Type B pancreatic cell (in vitro differentiated cells): Measurements from ENCODE around the gene SYNGR4. TPM values are rescaled to one million over a fixed set of nuclear protein-coding genes. Genes with fewer than 3 reads are reported as not detected.

Experiments
- DNase-seq: peaks from one replicate; pipeline ENCODE4 v3.0.0; 2021; ENCODE audit warnings: mixed read lengths; ENCODE audit not compliant: unreplicated experiment; ENCODE audit errors: extremely low spot score
- H3K27ac Mint-ChIP-seq: 2 replicates; pipeline ENCODE4 v1.8.0; 2021; ENCODE audit warnings: mild to moderate bottlenecking, mixed read lengths
- H3K27me3 Mint-ChIP-seq: 2 replicates; pipeline ENCODE4 v1.8.0; 2021; ENCODE audit warnings: mixed read lengths
- H3K36me3 Mint-ChIP-seq: 2 replicates; pipeline ENCODE4 v1.8.0; 2021; ENCODE audit warnings: mixed read lengths
- H3K4me1 Mint-ChIP-seq: one replicate; pipeline ENCODE4 v1.8.0; 2021; ENCODE audit warnings: mixed read lengths; ENCODE audit not compliant: unreplicated experiment
- H3K4me3 Mint-ChIP-seq: 2 replicates; pipeline ENCODE4 v1.8.0; 2021; ENCODE audit warnings: mild to moderate bottlenecking, mixed read lengths
- H3K9me3 Mint-ChIP-seq: 2 replicates; pipeline ENCODE4 v1.8.0; 2021; ENCODE audit warnings: mixed read lengths
- total RNA-seq: library from RNA; stranded (reverse); gene quantifications from 2 replicates; pipeline ENCODE4 v1.2.1, GENCODE V29; 2021; ENCODE audit warnings: low replicate concordance
- TF ChIP-seq, protein P1 (sequence below): fragments of 200-600 bp; sonication (generic); conservative IDR thresholded peaks from 2 replicates; pipeline ENCODE4 v1.5.0; 2021; ENCODE audit warnings: antibody characterized with exemption, mild to moderate bottlenecking

SYNGR4 gene
- total RNA-seq, 1 donor from 2014 or later = not detected

DNA sequence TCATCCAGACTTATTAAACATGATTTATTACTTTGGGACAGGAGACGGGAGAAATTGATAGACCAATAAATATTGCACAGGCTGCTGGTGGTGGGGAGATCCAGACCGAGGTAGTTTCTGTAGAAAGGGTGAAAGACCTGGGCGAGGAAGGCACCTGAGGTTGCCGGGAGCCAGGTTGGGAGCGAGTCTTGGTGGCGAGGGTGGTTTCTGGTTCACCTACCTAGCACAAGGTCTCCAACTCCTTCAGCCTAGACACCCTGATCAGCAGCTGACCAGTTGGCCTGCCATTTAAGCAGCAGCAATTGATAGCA lies 31.9 kb upstream of the SYNGR4 start:
- Mint-ChIP-seq H3K4me1 (peaks cover 28% of the 10 kb centered on the region), H3K9me3 (no peaks in the 10 kb centered on the region), H3K4me3 (peak overlapping the region; percentile 86)

DNA sequence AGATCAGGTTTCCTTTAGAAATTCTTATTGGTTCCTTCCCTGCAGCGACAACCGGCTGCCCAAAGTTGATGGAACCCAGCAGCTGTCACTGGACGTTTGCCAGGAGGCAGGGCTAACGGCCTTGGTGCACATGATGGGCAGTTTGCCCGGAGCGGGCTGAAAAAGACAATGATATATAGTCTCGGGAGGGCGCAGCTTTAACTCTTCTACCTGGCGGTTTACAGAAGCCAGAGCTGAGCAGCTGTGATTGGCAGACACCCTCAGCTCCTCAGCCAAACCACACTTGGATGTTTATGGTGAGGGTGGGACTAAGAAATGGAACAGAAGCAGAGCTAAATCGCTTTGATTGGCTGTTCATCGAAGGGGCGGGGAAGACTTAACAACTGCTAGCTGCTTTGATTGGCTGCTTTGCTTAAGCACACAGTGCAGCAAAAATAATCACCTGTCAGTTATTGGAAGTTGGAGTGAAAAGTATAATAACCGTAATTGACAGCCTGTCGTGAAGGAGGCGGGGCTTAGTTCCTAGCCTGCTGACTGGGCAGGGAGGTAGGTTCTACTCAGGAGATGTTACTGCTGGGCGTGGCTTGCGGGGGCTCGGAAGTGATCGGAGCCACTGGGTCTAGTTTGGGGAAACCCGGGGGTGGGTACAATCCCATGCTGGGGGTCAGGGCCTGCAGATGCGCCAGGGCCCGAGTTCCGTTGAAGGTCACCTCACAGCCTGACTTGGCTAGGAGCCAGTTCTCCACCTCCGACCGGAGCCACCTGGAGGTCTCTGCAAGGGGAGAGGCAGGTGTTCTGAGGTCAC lies 31.3 kb upstream of the SYNGR4 start:
- H3K9me3 Mint-ChIP-seq = no peaks in the 10 kb centered on the region
- H3K27ac Mint-ChIP-seq = peak overlapping the region; percentile 96
- H3K4me1 Mint-ChIP-seq = peaks cover 28% of the 10 kb centered on the region
- peaks cover 3% of the 10 kb centered on the region for H3K27me3 Mint-ChIP-seq
- peak; percentile 86 for DNase-seq
- H3K4me3 Mint-ChIP-seq = peak overlapping the region; percentile 86
- H3K36me3 Mint-ChIP-seq = peaks cover 3% of the 10 kb centered on the region
- TF ChIP-seq, protein P1, sequence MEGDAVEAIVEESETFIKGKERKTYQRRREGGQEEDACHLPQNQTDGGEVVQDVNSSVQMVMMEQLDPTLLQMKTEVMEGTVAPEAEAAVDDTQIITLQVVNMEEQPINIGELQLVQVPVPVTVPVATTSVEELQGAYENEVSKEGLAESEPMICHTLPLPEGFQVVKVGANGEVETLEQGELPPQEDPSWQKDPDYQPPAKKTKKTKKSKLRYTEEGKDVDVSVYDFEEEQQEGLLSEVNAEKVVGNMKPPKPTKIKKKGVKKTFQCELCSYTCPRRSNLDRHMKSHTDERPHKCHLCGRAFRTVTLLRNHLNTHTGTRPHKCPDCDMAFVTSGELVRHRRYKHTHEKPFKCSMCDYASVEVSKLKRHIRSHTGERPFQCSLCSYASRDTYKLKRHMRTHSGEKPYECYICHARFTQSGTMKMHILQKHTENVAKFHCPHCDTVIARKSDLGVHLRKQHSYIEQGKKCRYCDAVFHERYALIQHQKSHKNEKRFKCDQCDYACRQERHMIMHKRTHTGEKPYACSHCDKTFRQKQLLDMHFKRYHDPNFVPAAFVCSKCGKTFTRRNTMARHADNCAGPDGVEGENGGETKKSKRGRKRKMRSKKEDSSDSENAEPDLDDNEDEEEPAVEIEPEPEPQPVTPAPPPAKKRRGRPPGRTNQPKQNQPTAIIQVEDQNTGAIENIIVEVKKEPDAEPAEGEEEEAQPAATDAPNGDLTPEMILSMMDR = no peak

More for the DNA sequence above, 31.9 kb upstream of the SYNGR4 start:
- no peak for DNase-seq
- Mint-ChIP-seq H3K36me3 (peaks cover 3% of the 10 kb centered on the region), H3K27ac (peak overlapping the region; percentile 96), H3K27me3 (peaks cover 3% of the 10 kb centered on the region)
- TF ChIP-seq, protein P1 = no peak

DNA sequence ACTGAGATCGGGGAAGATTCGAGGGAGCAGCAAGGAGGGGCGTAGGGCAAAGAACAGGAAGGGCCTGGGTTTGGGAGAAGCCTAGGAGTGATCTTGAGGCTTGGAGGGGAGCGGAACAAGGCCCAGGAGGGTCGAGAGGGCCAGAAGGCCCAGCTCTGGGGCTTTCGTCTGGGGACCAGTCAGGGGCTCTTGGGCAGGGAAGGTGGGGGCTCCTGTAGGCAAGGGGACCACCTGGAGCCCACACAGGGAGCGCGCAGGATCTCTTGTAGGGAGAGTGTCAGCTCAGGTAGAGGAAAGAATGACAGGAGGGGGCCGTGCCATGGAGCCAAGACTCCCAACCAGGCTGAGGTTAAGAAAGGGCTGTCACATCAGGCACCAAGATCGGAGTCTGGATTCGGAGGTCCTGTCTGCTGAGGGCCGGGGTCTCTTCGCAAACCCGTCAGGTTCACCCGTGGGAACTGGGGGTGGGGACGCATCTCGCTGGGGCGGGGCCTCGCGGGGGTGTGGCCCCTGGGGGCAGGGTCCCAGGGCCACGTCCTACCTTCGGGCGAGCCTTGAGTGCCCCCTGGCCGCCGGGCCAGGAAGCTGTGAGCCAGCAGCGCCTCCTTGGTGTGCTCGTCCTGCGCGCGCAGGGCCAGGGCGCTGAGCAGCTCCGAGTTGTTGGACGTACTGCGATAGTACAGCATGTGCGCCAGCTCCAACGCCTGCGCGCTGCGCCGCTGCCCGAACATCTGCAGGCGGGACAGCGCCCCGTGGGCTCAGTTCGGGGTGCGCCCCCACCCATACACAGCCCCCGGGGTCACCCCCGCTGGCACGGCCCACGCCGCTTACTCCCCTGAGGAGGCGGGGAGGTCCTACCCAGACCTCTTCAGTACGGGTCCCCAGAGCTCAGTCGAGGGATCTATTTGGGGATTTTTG lies 30.4 kb upstream of the SYNGR4 start:
- Mint-ChIP-seq H3K27ac (peak overlapping the region; percentile 96), H3K4me1 (peaks cover 28% of the 10 kb centered on the region), H3K27me3 (peaks cover 3% of the 10 kb centered on the region), H3K9me3 (no peaks in the 10 kb centered on the region), H3K4me3 (peak overlapping the region; percentile 86), H3K36me3 (no peaks in the 10 kb centered on the region)
- peak; percentile 85 for DNase-seq
- TF ChIP-seq, protein P1 = peak; percentile 78

DNA sequence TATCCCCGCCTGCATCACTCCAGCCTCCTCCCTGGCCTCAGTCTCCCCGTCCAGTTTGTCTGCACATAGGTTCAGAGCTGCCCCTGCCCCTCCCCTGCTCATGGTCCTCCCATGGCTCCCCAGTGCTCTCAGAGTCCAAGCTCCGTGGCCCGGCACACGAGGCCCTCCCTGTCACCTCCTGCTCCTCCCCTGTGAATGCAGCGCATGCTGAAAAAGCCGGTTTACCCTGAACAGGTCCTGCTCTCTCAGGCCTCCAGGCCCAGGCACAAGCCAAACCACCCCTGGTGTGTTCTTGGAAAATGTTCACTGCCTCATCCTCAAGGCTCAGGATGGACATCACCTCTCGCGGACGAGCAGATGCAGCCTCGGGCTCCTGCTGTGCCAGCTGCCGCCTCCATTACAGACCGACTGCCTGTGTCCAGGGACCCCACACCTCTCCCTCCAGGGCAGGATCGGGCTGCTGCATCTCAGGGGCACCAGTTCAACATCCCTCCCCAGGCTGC lies 25.9 kb upstream of the SYNGR4 start:
- no peaks in the 10 kb centered on the region for H3K36me3 Mint-ChIP-seq
- TF ChIP-seq, protein P1 = no peak
- H3K4me3 Mint-ChIP-seq = no peak overlapping the region
- no peak for DNase-seq
- no peak overlapping the region for H3K27ac Mint-ChIP-seq
- H3K27me3 Mint-ChIP-seq = no peaks in the 10 kb centered on the region
- peaks cover under 1% of the 10 kb centered on the region for H3K4me1 Mint-ChIP-seq
- no peaks in the 10 kb centered on the region for H3K9me3 Mint-ChIP-seq

DNA sequence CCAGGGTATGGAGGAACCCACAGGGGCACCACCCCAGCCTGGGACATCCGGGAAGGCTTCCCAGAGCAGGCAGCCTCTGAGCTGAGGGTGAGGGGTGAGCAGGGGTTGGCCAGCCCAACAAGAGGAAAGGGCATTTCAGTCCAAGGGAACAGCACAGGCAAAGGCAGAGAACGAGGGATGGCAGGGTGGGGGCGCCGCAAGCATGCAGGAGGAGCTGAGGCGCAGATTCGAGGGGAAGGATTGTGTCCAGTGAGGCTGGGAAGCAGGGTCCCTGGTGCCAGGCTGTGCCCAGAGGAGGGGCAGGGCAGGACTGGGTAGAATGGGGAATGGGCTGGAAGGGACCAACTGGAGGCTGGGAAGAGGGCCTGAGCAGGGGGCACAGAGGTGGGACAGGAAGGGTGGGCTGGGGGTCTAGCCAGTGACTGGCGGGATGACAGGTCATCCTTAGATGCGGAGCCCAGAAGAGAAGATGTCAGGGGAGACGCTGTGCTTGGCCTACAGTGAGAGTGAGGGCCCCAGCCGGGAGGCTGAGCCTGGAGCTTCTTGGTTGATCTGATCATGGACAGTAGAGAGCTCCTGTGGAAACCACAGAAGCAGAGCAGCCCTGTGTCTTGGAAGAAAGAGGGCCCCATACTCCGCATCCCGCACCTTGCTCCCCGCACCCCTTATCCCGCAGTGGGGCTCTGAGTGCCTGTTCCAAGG lies 25.2 kb upstream of the SYNGR4 start:
- TF ChIP-seq, protein P1 = no peak
- Mint-ChIP-seq H3K4me1 (no peaks in the 10 kb centered on the region), H3K27ac (no peak overlapping the region), H3K36me3 (no peaks in the 10 kb centered on the region), H3K4me3 (no peak overlapping the region), H3K9me3 (no peaks in the 10 kb centered on the region), H3K27me3 (no peaks in the 10 kb centered on the region)
- no peak for DNase-seq
